WERI-Rb-1 (cell line): ENCODE results near the gene AQP5.

Experiments
- DNase-seq: peaks from one replicate; pipeline ENCODE4 v3.0.0-alpha.2; 2020
- H3K27ac ChIP-seq: fragments of 250-450 bp; sonication (Bioruptor Pico); 2 replicates; pipeline ENCODE4 v1.5.1; 2020; ENCODE audit warnings: mild to moderate bottlenecking, moderate library complexity
- H3K27me3 ChIP-seq: fragments of 250-450 bp; sonication (Bioruptor Pico); 2 replicates; pipeline ENCODE4 v1.5.1; 2021; ENCODE audit warnings: mild to moderate bottlenecking, low read depth, moderate library complexity; ENCODE audit not compliant: insufficient read depth, severe bottlenecking
- H3K36me3 ChIP-seq: fragments of 250-450 bp; sonication (Bioruptor Pico); 2 replicates; pipeline ENCODE4 v1.5.1; 2020; ENCODE audit warnings: mild to moderate bottlenecking, moderate library complexity
- H3K4me3 ChIP-seq: 2 replicates; pipeline ENCODE4 v1.5.1; 2011; ENCODE audit warnings: low read depth, mild to moderate bottlenecking, control low read depth, low read length
- H3K9me3 ChIP-seq: fragments of 250-450 bp; sonication (Bioruptor Pico); 2 replicates; pipeline ENCODE4 v1.5.1; 2021; ENCODE audit warnings: mild to moderate bottlenecking, moderate library complexity; ENCODE audit not compliant: severe bottlenecking
- TF ChIP-seq, protein P1 (sequence below): IDR thresholded peaks from 2 replicates; pipeline ENCODE4 v1.5.1; 2011; ENCODE audit warnings: low read depth, mild to moderate bottlenecking, control low read depth, inconsistent platforms, low read length

The AQP5 gene

DNA sequence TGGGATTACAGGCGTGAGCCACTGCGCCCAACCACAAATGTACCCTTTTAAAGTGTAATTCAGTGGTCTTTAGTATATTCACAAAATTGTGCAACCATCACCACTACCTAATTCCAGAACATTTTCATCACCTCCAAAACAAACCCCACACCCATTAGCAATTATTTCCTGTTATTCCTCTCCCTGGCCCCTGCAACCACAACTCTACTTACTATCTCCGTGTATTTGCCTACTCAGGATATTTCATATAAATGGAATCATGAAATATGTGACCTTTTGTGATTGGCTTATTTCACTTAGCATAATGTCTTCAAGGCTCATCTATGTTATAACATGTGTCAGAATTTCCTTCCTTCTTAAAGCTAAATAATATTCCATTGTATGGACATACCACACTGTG lies 27.2 kb upstream of the AQP5 start:
- TF ChIP-seq, protein P1, sequence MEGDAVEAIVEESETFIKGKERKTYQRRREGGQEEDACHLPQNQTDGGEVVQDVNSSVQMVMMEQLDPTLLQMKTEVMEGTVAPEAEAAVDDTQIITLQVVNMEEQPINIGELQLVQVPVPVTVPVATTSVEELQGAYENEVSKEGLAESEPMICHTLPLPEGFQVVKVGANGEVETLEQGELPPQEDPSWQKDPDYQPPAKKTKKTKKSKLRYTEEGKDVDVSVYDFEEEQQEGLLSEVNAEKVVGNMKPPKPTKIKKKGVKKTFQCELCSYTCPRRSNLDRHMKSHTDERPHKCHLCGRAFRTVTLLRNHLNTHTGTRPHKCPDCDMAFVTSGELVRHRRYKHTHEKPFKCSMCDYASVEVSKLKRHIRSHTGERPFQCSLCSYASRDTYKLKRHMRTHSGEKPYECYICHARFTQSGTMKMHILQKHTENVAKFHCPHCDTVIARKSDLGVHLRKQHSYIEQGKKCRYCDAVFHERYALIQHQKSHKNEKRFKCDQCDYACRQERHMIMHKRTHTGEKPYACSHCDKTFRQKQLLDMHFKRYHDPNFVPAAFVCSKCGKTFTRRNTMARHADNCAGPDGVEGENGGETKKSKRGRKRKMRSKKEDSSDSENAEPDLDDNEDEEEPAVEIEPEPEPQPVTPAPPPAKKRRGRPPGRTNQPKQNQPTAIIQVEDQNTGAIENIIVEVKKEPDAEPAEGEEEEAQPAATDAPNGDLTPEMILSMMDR = no peak
- DNase-seq = no peak

GRCh38 chr12:49936925-49937324 lies 24.7 kb upstream of the AQP5 start:
- TF ChIP-seq, protein P1 = no peak
- Histone ChIP-seq H3K27me3 (no peaks in the 10 kb centered on the region), H3K27ac (no peak overlapping the region), H3K36me3 (no peaks in the 10 kb centered on the region), H3K9me3 (no peaks in the 10 kb centered on the region), H3K4me3 (no peak overlapping the region)
- no peak for DNase-seq

More for the DNA sequence above, 27.2 kb upstream of the AQP5 start:
- Histone ChIP-seq H3K9me3 (no peaks in the 10 kb centered on the region), H3K36me3 (no peaks in the 10 kb centered on the region), H3K27ac (no peak overlapping the region), H3K27me3 (no peaks in the 10 kb centered on the region), H3K4me3 (no peak overlapping the region)

DNA sequence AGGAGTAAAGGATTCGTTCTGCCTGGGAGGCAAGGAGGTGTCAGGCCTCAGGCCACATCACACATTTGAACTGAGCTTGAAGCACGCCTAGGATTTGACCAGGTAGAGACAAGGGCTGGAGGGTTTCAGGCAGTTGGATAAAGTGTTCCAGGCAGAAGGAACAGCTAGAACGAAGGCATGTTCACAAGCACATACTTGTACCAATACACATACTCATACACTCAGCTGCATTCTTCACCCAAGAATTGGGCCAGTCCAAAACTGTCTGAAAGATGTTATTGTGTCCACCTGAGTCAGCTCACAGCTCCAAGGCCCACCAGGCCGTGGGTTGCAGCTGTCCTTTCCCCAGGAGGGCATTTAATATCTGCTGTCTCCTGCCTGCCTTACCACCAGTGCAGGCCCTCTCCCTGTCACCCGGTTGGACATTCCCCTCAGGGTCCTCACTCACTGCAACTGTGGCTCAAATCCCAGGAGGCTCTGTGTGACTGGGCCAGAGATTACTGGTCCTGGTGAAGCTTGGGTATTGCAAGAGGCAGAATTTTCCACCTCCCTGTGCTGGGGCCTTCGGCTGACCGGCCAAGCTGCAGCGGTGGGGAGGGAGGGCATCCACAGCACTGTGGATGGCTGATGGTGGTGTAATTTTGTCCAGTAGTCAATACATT lies 23.9 kb upstream of the AQP5 start:
- Histone ChIP-seq H3K36me3 (no peaks in the 10 kb centered on the region), H3K27me3 (no peaks in the 10 kb centered on the region), H3K4me3 (no peak overlapping the region), H3K9me3 (no peaks in the 10 kb centered on the region), H3K27ac (no peak overlapping the region)
- TF ChIP-seq, protein P1 = no peak
- no peak for DNase-seq

DNA sequence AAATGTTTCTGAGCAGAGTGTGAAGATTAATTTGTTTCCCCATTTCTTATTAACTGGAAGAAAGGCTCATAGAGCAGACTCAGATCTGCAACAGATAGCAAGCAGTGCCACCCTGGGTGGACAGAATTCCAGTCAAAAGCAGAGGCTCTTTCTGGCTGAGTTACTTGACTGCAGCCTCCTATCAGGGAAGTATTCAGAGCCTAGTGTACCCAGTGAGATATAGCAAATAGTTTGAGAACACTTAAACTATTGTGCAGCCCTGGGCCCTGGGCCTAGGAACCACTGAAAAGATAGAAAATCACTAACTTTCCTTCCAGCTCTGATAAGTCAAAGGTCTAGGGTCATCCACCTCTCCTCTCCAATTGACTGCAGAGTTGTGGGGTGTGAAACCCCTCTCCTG lies 22.4 kb upstream of the AQP5 start:
- Histone ChIP-seq H3K36me3 (no peaks in the 10 kb centered on the region), H3K4me3 (no peak overlapping the region), H3K9me3 (no peaks in the 10 kb centered on the region), H3K27me3 (no peaks in the 10 kb centered on the region), H3K27ac (no peak overlapping the region)
- no peak for DNase-seq
- TF ChIP-seq, protein P1 = no peak

DNA sequence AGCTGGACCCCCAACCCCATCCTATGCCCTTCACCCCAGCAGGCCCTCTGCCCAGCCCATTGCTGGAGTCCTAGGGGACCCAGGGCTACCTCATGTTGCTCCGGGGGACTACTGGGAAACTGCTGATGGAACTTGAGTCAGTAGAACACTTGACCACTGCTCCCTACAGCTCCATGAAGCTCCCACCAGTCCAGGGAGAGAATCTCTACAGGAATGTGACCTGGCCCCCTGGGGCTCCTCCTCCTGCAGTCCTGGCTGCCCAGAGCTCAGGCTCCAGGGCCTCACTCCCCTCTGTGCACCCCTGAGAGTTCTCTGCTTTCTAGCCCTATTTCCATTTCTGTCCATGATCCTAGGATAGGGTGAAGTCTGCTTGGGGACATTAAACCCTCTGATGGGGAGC lies 22.0 kb upstream of the AQP5 start:
- H3K4me3 ChIP-seq = no peak overlapping the region
- H3K27me3 ChIP-seq = no peaks in the 10 kb centered on the region
- H3K27ac ChIP-seq = no peak overlapping the region
- TF ChIP-seq, protein P1 = no peak
- no peak for DNase-seq
- no peaks in the 10 kb centered on the region for H3K36me3 ChIP-seq
- no peaks in the 10 kb centered on the region for H3K9me3 ChIP-seq
